Nephron progenitor cell (in vitro differentiated cells): ENCODE measurements around the gene CLIC2.

ENCODE experiments used
- DNase-seq: peaks from one replicate; pipeline ENCODE4 v3.0.0; 2021
- H3K27ac Mint-ChIP-seq: 2 replicates; pipeline ENCODE4 v1.8.0; 2021; ENCODE audit warnings: mild to moderate bottlenecking, moderate library complexity, mixed read lengths
- H3K27me3 Mint-ChIP-seq: 2 replicates; pipeline ENCODE4 v1.8.0; 2021; ENCODE audit warnings: mild to moderate bottlenecking, low read depth, mixed read lengths; ENCODE audit not compliant: poor library complexity
- H3K36me3 Mint-ChIP-seq: 2 replicates; pipeline ENCODE4 v1.8.0; 2021; ENCODE audit warnings: low read depth, mixed read lengths
- H3K4me1 Mint-ChIP-seq: 2 replicates; pipeline ENCODE4 v1.8.0; 2021; ENCODE audit warnings: mixed read lengths
- H3K4me3 Mint-ChIP-seq: 2 replicates; pipeline ENCODE4 v1.8.0; 2021; ENCODE audit warnings: mild to moderate bottlenecking, moderate library complexity, mixed read lengths
- H3K9me3 Mint-ChIP-seq: 2 replicates; pipeline ENCODE4 v1.8.0; 2021; ENCODE audit warnings: mild to moderate bottlenecking, moderate library complexity, mixed read lengths
- CTCF ChIP-seq: fragments of 200-600 bp; sonication (generic); IDR thresholded peaks from 2 replicates; pipeline ENCODE4 v1.5.0; 2021; ENCODE audit warnings: antibody characterized with exemption

CLIC2 gene

GRCh38 chrX:155237719-155238118 is 96.7 kb downstream of the CLIC2 start:
- no peak for DNase-seq
- H3K9me3 Mint-ChIP-seq = peaks cover 18% of the 10 kb centered on the region
- no peak overlapping the region for H3K4me3 Mint-ChIP-seq
- H3K4me1 Mint-ChIP-seq = no peaks in the 10 kb centered on the region
- H3K27ac Mint-ChIP-seq = peak overlapping the region; percentile 23
- TF ChIP-seq CTCF = no peak
- H3K27me3 Mint-ChIP-seq = no peaks in the 10 kb centered on the region
- peaks cover 28% of the 10 kb centered on the region for H3K36me3 Mint-ChIP-seq

GRCh38 chrX:155235891-155236290 is 98.5 kb downstream of the CLIC2 start:
- TF ChIP-seq CTCF = no peak
- Mint-ChIP-seq H3K27ac (no peak overlapping the region), H3K4me3 (no peak overlapping the region), H3K4me1 (no peaks in the 10 kb centered on the region), H3K9me3 (peaks cover 19% of the 10 kb centered on the region), H3K27me3 (no peaks in the 10 kb centered on the region), H3K36me3 (peaks cover 34% of the 10 kb centered on the region)
- DNase-seq = no peak

GRCh38 chrX:155231163-155231562 is 103.3 kb downstream of the CLIC2 start:
- no peak overlapping the region for H3K4me3 Mint-ChIP-seq
- H3K36me3 Mint-ChIP-seq = peaks cover 43% of the 10 kb centered on the region
- no peak overlapping the region for H3K27ac Mint-ChIP-seq
- peaks cover 28% of the 10 kb centered on the region for H3K9me3 Mint-ChIP-seq
- no peaks in the 10 kb centered on the region for H3K4me1 Mint-ChIP-seq
- H3K27me3 Mint-ChIP-seq = no peaks in the 10 kb centered on the region
- no peak for TF ChIP-seq CTCF
- no peak for DNase-seq
